HepG2 (cell line): ENCODE data around the gene NT5DC1. TPM values are rescaled to one million over a fixed set of nuclear protein-coding genes. Genes with fewer than 3 reads are reported as not detected.

Source experiments
- CC2D1A ChIP-seq: sonication (generic); formaldehyde crosslinking; IDR thresholded peaks from 2 replicates; pipeline ENCODE4 v1.8.1; 2023; ENCODE audit warnings: mild to moderate bottlenecking, missing genetic modification reagents
- DNMT1 ChIP-seq: sonication (generic); formaldehyde crosslinking; IDR thresholded peaks from 2 replicates; pipeline ENCODE4 v1.5.1; 2020; ENCODE audit warnings: mild to moderate bottlenecking, missing genetic modification reagents
- GATAD1 ChIP-seq: IDR thresholded peaks from 2 replicates; pipeline ENCODE4 v1.6.1; 2016; ENCODE audit warnings: missing genetic modification reagents, missing compliant biosample characterization
- HHEX ChIP-seq: IDR thresholded peaks from 2 replicates; pipeline ENCODE4 v1.6.1; 2016; ENCODE audit warnings: control low read depth
- PHF8 ChIP-seq: sonication (generic); formaldehyde crosslinking; IDR thresholded peaks from 2 replicates; pipeline ENCODE4 v1.5.0; 2020; ENCODE audit warnings: missing genetic modification reagents
- RFXANK ChIP-seq: IDR thresholded peaks from 2 replicates; pipeline ENCODE4 v1.6.1; 2016
- RNF2 ChIP-seq: fragments of 450-650 bp; conservative IDR thresholded peaks from 2 replicates; pipeline ENCODE4 v1.6.1; 2016; ENCODE audit warnings: low read depth
- SYNCRIP ChIP-seq: fragments of 200-400 bp; formaldehyde crosslinking; IDR thresholded peaks from 2 replicates; pipeline ENCODE4 v1.6.1; 2018; ENCODE audit warnings: mild to moderate bottlenecking, low read depth, low read length; ENCODE audit not compliant: insufficient read depth
- ZNF20 ChIP-seq: sonication (generic); formaldehyde crosslinking; IDR thresholded peaks from 2 replicates; pipeline ENCODE4 v1.4.0; 2020; ENCODE audit warnings: mild to moderate bottlenecking, moderate library complexity, missing genetic modification reagents
- ZNF33A ChIP-seq: sonication (generic); formaldehyde crosslinking; IDR thresholded peaks from 2 replicates; pipeline ENCODE4 v1.5.1; 2020; ENCODE audit warnings: missing genetic modification reagents, mild to moderate bottlenecking, moderate library complexity, borderline replicate concordance
- ZNF589 ChIP-seq: sonication (generic); formaldehyde crosslinking; conservative IDR thresholded peaks from 2 replicates; pipeline ENCODE4 v1.8.0; 2022; ENCODE audit warnings: mild to moderate bottlenecking, moderate library complexity, missing genetic modification reagents
- polyA plus RNA-seq, 8 experiments: library from polyadenylated mRNA; depleted of rRNA in 3 of 8; stranded (reverse) in 7 of 8; unstranded in 1 of 8; fragments of >200 nt; fragmentation: Illumina TruSeq in 4 of 8; extraction: Trizol in 4 of 8; gene quantifications; 2 replicates each; pipeline versions ENCODE4 v1.2.1 to v1.2.3, GENCODE V29; 2011 to 2016; ENCODE audit warnings: low read depth in 4 of 8, missing spikeins in 1 of 8, mixed read lengths in 1 of 8; ENCODE audit not compliant: insufficient read depth in 1 of 8
- total RNA-seq, 5 experiments: library from RNA; depleted of rRNA; stranded (reverse); fragments of >200 nt; fragmentation: Illumina TruSeq; extraction: Trizol; gene quantifications; 2 replicates each; pipeline ENCODE4 v1.2.3, GENCODE V29; 2016; ENCODE audit warnings: low read depth in 1 of 5
- TF ChIP-seq, protein P1 (sequence below): IDR thresholded peaks from 2 replicates; pipeline ENCODE4 v1.6.1; 2018; ENCODE audit warnings: missing genetic modification reagents
- TF ChIP-seq, protein P2 (sequence below): sonication (generic); formaldehyde crosslinking; IDR thresholded peaks from 2 replicates; pipeline ENCODE4 v1.5.1; 2020; ENCODE audit warnings: mild to moderate bottlenecking, missing genetic modification reagents
- TF ChIP-seq, protein P3 (sequence below): sonication (generic); formaldehyde crosslinking; IDR thresholded peaks from 2 replicates; pipeline ENCODE4 v1.4.0; 2020; ENCODE audit warnings: mild to moderate bottlenecking, missing genetic modification reagents
- TF ChIP-seq, protein P4 (sequence below): sonication (generic); formaldehyde crosslinking; IDR thresholded peaks from 2 replicates; pipeline ENCODE4 v1.4.0; 2020; ENCODE audit warnings: missing genetic modification reagents

Gene NT5DC1
- total and polyA plus RNA-seq, 2 of the 13 experiments (the other 11 are each of a cell fraction or from before 2014, with no cell fraction given): 27.0 to 56.1 TPM

DNA sequence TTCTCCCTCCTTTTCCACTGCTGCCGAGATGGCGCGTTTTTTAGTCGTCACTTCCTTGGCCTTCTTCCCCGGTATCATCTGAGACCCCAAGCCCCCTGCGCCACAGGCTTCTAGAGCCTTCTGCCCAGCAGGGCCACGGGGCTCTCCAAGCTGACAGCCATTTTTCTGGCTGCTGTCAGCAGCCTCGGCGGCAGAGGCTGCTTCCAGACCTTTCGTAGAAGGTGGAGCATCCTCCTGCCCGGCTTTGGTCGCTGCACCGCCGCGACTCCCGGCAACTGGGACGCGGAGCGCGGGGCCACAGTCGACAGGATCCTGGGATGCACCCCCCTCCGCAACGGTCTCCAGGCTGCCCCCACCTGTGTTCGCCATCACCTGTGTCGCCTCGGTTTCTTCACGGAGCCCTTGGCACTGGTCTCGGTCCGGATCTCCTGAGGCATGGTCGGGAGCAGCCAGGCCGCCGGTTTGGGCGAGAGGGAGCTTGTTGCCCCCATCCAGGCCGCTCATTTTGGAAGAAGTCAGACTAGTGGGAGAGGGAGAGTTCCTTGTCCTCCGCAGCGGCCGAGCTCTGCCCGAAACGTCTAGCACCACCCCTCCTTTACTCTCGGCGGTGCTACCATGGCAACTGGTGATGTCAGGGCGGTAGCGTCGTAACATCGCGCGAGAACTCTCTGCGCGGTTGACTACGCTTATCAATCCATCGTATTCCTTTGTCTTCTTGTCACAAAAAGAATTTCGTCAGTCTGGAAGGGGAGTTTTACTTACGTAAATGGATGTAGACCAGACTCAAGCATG lies 153.0 kb downstream of the NT5DC1 start, which contains the start of gene TSPYL4 (continued):
- TF ChIP-seq ZNF33A (no peak), ZNF589 (CRISPR knock-in tag) (0 out of 2 replicates have a peak, but pooled peaks have one; percentile 78), RFXANK (CRISPR knock-in tag) (peak; percentile 99), GATAD1 (CRISPR knock-in tag) (peak; percentile 83), ZNF20 (no peak), HHEX (no peak), PHF8 (CRISPR knock-in tag) (peak; percentile 81), CC2D1A (CRISPR knock-in tag) (no peak), SYNCRIP (no peak), RNF2 (0 out of 2 replicates have a peak, but pooled peaks have one; percentile 39), DNMT1 (peak; percentile 63; the same call in 1 of the 2 replicates)
- TF ChIP-seq, protein P1, sequence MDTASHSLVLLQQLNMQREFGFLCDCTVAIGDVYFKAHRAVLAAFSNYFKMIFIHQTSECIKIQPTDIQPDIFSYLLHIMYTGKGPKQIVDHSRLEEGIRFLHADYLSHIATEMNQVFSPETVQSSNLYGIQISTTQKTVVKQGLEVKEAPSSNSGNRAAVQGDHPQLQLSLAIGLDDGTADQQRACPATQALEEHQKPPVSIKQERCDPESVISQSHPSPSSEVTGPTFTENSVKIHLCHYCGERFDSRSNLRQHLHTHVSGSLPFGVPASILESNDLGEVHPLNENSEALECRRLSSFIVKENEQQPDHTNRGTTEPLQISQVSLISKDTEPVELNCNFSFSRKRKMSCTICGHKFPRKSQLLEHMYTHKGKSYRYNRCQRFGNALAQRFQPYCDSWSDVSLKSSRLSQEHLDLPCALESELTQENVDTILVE (CRISPR knock-in tag): no peak; the same call in 1 of the 2 replicates
- TF ChIP-seq, protein P2, sequence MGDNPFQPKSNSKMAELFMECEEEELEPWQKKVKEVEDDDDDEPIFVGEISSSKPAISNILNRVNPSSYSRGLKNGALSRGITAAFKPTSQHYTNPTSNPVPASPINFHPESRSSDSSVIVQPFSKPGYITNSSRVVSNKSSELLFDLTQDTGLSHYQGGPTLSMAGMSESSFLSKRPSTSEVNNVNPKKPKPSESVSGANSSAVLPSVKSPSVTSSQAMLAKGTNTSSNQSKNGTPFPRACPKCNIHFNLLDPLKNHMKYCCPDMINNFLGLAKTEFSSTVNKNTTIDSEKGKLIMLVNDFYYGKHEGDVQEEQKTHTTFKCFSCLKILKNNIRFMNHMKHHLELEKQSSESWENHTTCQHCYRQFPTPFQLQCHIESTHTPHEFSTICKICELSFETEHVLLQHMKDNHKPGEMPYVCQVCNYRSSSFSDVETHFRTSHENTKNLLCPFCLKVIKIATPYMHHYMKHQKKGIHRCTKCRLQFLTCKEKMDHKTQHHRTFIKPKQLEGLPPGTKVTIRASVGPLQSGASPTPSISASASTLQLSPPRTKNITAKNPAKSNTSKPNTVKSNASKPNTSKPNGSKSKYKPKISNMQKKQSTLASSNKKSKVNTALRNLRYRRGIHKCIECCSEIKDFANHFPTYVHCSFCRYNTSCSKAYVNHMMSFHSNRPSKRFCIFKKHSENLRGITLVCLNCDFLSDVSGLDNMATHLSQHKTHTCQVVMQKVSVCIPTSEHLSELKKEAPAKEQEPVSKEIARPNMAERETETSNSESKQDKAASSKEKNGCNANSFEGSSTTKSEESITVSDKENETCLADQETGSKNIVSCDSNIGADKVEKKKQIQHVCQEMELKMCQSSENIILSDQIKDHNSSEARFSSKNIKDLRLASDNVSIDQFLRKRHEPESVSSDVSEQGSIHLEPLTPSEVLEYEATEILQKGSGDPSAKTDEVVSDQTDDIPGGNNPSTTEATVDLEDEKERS (CRISPR knock-in tag): peak; percentile 95
- TF ChIP-seq, protein P3, sequence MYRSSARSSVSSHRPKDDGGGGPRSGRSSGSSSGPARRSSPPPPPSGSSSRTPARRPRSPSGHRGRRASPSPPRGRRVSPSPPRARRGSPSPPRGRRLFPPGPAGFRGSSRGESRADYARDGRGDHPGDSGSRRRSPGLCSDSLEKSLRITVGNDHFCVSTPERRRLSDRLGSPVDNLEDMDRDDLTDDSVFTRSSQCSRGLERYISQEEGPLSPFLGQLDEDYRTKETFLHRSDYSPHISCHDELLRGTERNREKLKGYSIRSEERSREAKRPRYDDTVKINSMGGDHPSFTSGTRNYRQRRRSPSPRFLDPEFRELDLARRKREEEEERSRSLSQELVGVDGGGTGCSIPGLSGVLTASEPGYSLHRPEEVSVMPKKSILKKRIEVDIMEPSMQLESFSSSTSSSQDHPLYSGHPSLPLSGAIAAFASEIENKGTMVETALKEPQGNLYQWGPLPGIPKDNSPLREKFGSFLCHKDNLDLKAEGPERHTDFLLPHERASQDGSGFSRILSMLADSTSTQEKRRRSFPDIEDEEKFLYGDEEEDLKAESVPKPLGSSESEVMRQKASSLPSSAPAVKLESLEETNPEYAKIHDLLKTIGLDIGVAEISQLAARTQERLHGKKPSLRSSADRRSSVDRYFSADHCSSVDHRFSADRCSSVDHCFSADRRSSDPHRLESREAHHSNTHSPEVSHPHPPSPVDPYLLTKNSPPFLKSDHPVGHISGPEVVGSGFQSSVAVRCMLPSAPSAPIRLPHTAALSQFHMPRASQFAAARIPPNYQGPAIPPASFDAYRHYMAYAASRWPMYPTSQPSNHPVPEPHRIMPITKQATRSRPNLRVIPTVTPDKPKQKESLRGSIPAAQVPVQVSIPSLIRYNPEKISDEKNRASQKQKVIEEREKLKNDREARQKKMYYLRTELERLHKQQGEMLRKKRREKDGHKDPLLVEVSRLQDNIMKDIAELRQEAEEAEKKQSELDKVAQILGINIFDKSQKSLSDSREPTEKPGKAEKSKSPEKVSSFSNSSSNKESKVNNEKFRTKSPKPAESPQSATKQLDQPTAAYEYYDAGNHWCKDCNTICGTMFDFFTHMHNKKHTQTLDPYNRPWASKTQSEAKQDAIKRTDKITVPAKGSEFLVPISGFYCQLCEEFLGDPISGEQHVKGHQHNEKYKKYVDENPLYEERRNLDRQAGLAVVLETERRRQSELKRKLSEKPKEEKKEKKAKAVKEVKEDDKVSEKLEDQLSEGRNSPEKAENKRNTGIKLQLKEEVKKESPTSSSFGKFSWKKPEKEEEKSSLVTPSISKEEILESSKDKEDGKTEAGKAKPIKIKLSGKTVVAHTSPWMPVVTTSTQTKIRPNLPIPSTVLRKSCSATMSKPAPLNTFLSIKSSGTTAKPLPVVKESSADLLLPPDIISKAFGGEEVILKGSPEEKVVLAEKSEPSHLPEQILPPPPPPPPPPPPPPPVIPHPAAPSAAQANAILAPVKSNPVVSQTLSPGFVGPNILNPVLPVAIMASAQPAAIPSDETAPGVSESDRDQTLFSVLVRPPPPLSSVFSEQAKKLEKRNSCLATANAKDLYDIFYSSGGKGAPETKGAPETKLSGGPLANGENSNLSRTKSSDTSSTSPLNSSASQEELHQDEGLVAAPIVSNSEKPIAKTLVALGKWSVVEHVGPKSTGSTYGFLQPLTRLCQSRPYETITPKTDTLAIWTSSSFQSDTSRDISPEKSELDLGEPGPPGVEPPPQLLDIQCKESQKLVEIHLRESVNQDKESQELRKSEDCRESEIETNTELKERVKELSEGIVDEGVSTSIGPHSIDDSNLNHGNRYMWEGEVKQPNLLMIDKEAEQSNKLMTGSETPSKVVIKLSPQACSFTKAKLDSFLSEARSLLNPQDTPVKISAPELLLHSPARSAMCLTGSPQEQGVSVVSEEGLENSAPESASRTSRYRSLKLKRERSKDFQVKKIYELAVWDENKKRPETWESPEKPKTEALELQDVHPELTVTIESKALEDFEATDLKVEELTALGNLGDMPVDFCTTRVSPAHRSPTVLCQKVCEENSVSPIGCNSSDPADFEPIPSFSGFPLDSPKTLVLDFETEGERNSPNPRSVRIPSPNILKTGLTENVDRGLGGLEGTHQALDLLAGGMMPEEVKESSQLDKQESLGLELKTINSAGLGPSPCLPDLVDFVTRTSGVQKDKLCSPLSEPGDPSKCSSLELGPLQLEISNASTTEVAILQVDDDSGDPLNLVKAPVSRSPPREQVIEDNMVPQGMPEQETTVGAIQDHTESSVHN: no peak
- TF ChIP-seq, protein P4, sequence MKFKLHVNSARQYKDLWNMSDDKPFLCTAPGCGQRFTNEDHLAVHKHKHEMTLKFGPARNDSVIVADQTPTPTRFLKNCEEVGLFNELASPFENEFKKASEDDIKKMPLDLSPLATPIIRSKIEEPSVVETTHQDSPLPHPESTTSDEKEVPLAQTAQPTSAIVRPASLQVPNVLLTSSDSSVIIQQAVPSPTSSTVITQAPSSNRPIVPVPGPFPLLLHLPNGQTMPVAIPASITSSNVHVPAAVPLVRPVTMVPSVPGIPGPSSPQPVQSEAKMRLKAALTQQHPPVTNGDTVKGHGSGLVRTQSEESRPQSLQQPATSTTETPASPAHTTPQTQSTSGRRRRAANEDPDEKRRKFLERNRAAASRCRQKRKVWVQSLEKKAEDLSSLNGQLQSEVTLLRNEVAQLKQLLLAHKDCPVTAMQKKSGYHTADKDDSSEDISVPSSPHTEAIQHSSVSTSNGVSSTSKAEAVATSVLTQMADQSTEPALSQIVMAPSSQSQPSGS (CRISPR knock-in tag): no peak
